Stimulated activated CD4-positive, alpha-beta T cell treated with anti-CD3 and anti-CD28 coated beads, Interleukin-2, amount 100 ng/mL, for 48 hours (primary cell): Measurements from ENCODE around the gene CACNA1G.

Source experiments
- DNase-seq, 2 donors: peaks; one replicate each; pipeline ENCODE4 v3.0.0-alpha.2; 2020

Gene CACNA1G

DNA sequence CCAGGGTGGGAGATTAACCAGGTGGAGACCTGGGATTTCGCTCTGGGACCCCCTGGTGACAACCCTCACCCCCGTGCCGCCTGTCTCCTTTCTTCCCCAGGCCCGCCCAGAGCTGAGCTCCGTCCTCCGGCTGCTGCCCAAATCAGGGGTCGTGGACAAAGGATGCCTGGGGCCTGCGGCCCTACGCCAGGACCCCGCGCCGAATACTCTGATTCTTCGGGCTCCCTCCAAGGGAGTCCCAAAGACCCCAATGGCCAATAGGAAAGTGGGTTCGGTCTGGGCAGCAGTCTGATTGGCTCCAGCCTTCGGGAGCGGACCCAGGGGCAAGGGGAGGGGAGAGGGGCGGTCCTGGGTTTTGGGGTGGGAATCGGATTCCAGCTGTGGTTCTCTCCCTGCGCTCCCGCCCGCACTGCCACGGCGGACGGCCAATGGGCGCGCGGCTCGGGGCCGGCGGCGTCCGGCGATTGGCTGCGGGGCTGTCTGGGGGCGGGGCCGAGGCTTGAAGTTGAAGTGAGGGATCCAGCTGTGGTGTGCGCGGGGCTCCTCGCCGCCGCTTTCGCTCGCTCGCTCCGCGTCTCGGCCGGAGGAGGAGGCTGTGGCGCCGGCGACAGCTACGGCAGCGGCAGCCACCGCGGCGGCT is at the start of gene CACNA1G:
CACNA1G (plus strand) TSS at position 531 of the 640 bp plus-strand sequence. CDS start 745 bp downstream, outside the sequence.
- DNase-seq = peak; percentile 81 to 83

DNA sequence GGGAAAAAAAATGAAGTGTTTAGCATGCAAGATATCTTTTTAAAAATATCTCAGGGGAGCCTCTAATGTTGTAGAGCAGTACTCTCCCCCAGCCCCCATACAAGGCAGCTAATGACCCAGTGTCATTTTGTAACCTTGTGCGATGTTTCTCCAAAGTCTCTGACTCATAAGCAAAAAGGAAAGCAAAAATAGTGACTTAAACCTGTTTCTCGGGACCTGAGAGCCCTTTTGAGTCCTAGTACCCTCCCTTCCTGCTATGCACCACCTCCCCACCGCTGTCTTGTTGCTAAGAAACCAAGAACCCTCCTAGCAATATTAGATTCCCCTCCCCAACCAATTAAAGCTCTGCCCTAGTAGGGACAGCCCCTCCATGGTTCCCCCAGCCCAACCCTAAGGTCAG is 49.5 kb upstream of the CACNA1G start:
- DNase-seq = peak in 1 of 2 donors; percentile 33

DNA sequence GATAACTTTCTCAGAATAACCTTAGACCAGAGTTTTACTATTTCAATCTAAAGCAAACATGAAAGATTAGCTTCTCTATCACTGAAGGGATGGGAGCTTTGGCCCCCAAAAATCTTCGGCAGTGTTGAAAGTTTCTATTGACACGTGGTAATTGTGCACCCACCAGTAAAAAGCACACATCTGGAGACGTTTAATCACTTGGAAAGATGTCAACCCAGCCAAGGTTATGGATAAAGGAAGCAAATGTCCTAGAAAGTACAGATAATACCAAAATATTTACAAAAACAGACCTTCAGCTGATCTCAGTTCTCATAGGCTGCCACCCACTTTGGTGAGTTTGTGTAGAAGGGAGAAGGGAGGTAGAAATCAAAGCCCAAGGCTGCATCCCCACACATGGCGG is 47.0 kb upstream of the CACNA1G start:
- no peak for DNase-seq

DNA sequence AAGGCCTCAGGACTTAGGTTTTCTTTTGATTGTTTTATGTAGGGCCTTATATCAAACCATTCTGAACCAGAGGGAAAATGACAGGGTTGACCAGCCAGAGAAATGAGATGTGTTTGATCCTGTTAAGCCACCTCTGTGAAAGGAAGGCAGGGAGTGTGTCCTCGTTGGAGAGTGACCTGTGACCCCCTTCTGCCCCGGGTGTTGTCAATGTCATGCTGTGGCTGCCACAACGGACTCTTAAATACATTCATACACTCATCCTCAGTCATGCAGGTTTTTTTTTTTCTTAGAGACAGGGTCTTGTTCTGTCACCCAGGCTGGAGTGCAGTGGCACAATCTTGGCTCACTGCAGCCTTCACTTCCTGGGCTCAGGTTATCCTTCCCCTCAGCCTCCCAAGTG is 46.1 kb upstream of the CACNA1G start:
- no peak for DNase-seq

DNA sequence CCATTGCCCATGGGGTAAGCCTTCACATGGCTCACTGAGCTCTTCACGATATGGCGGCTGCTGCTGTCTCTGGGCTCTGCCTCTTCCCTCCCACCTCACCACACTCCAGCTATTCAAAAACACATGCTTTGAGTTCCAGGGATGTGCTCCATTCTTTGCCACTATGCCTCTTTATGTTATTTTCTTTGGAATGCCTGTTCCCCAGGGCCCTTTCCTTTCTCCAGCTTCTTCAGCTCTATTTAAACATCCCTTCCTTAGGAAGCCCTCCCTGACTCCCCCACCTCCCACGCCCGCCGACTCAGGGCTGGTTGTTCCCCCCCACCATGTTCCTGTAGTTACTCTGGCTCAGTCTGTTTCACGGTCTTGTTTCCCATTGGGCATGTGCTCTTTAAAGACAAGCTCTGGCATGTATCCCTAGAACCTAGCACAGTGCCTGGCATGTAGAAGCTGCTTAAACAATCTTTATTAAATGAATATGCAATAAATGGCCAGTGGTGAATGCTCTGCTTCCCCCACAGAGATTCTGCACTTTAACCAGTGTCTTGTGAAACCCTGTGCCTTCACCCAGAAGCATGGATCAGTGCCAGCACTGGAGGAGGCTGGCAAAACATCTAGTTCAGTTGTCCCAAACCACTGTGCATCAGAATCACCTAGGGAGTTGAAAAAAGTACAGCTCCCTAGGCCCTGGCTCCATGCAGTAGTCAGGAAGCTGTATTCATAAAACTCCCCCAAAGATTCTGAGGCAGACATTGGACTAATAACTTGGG is 45.4 kb upstream of the CACNA1G start:
- no peak for DNase-seq

DNA sequence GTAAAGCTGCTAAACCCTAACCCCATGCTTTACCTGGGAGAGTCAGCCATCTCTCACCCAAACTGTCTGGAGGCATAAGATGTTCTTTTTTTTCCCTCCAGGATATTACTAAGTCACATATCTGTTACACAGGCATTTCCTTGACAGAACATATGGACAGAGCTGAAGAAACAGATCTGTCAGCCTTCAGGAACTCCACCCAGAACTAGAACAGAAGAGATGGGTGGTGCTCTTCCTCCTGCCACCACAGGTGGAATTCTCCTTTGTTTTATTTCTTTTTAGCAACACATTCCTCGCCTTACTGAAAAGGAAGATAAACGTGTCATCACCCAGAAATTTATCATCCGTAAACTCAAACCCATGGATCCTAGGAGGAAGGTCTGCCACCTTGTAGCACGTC is 43.5 kb upstream of the CACNA1G start:
- no peak for DNase-seq

DNA sequence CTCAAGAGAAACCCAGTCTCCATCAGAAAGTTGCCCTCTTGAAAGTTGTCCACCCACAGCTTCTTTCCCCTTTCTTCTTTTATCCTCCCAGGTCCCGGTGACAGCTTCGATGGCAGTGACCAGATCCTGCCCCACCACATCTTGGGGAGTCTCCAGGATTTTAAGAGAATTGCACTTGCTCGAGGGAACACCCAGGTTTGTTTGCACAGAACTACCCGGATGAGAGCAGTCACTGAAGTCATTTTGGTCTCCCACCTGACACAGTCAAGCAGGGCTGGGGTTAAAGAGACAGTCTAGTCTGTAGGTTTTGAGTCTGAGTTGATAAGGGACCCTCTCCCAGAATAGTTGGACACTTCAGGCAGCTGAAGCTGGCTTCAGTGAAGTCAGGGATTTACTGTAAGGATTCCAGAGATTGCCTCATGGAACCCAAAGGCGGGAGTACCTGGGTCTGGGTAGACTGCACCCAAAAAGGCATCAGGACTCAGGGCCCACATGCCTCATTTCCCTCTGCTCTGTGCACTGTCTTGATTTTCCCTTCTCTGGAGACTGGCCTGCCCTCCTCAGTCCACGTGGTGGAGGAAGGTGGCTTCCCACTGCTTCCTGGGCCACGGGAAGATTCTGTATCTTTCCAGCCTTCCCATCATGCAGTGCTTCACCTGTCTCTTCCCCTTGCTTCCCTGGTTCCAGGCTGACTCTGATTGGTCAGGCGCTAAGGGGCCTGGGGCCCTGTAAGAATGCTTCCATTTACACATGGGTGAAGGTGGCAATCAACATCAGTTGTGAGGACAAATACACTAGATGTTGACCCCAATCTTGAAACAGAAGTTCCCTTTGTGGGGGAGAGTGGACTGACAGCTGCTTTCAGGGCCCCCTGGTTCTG is 42.8 kb upstream of the CACNA1G start:
- DNase-seq = no peak

DNA sequence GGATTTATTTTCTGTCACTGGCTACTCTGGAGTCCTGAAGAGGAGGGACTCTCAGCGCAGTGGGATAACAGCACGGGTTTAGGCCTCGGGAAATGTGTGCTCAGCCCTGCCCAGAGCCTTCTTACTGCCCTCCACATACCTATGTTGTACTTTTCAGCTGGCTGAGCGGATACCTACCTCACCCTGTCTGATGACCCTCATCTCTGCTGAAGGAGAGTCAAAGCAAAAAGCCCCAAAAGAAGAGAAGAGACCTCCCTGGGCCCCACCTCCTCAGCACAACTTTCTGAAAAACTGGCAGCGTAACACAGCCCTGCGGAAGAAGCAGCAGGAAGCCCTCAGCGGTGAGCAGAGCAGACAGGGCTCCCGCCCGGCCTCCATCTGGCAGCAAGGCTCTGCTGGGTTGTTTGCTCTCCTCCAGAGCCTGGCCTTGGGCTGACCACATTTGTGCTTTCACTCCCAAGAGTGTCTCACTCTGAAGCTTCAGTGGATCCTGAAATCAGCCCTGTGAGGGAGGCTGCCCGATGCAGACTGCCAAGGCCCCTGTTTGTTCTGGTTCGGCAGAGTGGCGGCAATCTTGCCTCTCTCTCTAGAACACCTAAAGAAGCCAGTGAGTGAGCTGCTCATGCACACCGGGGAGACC is 42.0 kb upstream of the CACNA1G start:
- DNase-seq = no peak

DNA sequence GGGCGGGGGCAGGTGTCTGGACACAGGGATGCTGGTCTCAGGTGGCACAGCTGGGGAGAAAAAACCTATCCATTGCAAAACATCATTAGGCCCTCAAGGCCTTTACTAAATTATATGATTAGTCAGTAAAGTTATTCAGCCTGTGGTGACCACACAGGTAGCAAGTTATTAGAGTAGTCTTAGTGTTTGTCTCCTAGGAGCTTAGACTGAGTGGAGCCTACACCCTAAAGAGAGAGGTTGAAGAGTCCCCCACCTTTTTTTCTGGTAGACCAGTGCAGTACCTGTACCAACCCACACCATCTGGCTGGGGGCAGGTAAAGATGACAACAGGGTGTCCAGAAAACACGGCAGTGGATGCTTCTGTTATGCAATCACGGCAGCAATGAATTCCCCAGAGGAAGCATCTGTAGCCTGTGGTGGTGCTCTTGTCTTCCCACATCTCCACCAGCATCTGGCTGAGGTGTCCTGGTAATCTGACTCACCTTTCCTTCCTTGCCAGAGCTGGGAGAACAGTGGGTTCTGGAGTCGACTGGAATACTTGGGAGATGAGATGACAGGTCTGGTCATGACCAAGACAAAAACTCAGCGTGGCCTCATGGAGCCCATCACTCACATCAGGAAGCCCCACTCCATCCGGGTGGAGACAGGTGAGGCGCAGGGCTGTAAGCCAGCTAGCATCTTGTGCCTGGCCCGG is 41.2 kb upstream of the CACNA1G start:
- no peak for DNase-seq

DNA sequence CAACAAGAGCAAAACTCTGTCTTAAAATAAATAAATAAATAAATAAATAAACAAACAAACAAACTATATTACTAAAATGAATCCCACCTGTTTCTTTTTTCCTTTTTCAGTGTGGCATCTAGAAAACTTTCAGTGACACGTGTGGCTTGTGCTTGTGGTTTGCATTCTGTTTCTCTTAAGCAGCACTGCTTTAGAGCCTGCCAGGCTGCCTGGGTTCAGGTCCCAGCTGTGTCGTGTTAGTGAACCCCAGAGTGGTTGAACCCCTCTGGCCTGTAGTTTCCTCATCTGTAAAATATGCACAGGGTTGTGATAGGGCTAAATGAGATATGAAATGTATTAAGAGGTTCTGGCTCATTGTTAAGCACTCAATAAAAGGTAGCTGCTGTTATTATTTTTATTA is 40.0 kb upstream of the CACNA1G start:
- DNase-seq = no peak

DNA sequence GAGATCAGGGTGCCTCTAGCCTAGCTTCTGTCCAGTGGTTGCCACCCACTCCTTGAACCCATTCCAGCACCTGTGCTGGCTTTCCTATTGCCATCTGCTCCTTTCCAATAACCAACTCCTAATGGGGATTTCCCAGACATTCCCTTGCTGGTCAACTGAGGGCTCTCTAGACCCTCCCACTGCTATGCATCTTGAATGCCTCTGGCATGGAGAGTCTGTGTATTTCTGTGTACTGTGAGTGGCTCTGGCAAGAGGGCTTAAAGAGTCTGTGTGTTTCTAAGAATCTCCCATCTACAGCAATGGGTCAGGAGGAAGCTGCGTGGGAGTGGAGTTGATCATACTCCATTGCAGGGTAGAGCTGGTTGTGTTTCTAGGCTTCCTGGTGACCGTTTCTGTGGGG is 39.0 kb upstream of the CACNA1G start:
- DNase-seq = no peak

DNA sequence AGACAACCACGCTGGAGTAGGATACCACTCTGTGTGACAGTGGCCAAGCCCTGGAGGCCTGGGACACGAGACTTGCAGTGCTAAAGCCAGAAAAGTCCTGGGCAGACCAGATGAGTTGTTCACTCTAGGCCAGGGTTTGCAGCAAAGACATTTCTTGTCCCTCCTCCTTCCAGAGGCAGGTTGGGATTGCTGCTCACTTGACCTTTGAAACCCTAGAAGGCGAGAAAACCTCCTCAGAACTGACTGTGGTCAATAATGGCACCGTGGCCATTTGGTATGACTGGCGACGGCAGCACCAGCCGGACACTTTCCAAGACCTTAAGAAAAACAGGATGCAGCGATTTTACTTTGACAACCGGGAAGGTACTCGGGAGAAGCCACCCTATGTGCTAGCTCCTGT is 37.7 kb upstream of the CACNA1G start:
- DNase-seq = no peak

DNA sequence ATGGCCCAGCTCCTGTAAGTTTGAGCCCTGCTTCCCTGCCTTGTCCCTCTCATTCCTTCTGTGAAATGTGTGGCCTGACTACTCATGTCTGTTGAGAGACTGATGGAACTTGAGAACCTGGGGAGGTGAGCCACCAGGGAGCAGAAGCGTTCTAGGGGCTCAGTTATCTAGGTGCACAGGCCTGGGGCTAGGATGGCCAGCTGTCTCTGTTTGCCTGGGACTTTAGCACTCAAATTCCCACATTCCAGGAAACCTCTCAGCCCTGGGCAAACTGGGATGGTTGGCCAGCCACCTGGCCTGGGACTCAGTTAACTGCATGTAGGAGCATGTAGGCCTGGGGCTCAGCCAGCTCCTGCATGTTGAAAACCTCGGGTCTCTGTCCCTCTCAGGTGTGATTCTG is 37.3 kb upstream of the CACNA1G start:
- no peak for DNase-seq

DNA sequence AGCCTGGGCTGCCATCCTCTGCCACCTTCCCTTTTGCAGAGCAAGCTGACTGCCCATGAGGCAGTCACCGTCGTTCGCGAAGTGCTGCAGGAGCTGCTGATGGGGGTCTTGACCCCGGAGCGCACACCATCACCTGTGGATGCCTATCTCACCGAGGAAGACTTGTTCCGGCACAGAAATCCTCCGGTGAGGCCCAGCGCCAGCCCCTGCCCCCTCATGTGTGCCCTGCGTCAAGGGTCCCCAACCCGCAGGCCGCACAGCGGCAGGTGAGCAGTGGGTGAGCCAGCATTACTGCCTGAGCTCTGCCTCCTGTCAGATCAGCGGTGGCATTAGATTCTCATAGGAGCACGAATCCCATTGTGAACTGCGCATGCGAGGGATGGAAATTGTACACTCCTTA is 35.7 kb upstream of the CACNA1G start:
- no peak for DNase-seq

DNA sequence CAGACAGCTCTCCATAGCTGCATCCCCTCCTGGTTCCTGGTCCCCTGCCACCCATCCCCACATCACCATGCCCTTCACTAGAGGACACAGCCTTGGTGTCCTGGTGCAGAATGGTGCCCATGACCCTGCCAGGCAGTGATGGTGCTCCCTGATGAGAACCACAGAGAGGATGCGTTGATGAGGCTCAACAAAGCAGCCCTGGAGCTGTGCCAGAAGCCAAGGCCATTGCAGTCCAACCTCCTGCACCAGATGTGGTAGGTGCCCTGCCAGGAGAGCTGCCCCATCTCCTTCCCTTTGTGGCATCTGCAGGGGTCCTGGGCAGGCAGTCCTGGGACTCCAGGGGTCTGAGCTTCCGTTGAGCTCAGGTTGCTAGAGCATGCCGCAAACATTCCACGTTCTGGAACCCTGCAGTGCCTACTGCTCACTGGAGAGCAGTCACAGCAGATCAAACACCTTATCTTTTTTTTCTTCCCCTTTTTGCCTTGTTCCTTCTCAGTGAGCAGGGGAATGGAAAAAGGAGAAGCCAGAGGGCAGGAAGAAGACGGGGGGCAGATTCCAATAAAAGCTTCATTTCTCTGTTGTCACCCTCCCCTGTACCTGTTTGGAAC is 33.3 kb upstream of the CACNA1G start:
- no peak for DNase-seq

DNA sequence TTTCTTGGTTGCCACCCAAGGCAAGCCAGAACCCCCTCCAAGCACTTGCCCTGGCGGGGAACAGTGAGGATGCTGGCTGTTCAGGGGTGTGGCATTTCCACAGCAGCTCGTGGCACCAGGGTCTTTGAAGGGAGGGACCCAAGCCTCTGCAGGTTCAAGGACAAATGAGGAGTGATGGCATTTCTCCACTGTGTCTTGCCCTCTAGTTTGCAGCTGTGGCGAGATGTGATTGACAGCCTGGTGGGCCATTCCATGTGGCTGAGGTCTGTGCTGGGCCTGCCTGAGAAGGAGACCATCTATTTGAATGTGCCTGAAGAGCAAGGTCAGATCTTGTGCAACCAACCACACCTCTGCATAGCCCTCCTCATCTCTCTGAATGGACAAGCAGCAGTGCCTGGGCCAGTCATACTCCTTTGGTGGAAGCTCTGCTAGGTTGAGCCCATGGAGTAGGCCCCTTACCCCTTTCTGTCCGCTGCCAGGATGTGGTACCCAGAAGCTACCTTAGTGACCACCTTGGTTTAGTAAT is 32.5 kb upstream of the CACNA1G start:
- no peak for DNase-seq

DNA sequence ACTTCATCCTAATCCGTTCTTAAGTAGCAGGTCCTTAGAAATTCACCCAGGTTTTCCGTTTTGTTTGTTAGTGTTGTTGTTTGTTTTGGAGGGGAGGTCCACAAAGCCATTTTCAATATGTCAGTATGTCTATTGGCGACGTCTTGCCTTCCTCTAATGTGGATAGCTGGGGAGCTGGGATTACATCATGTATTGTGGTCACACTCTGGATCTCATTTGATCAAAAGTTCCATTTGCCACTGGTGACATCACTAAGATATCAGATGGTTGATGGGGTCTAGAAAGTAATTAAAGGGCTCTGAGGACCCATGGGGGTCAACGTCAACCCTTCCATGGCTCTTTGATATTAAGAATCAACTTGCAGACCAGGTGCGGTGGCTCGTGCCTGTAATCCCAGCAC is 30.7 kb upstream of the CACNA1G start:
- DNase-seq = no peak

DNA sequence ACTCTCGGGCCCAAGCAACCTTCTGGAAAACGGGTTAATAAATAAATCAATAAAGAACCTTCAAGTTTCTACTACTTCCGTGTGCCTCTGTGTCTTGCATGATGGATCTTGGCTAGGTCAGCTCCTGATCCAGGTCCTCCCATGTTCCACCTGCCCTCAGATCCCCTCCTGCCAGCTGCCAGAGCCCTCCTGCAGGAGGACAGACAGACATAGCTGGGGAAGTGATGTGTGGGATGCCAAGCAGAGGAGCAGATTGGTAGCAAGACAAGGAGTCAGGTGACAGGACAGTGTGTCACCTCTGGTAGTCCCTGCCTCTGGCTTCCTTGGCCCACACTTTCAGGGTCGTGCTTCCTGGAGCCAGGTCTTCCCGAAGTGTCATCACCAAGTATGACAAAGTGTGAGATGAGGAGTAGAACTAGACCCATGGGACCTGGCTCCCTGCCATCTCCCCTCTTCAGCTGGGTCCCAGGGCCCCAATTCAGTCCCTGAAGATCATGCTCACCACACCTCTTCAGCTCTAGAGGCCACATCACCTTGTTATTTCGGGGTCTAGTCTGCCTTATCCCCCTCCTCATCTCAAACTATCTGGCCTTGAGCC is 29.0 kb upstream of the CACNA1G start:
- DNase-seq = no peak

DNA sequence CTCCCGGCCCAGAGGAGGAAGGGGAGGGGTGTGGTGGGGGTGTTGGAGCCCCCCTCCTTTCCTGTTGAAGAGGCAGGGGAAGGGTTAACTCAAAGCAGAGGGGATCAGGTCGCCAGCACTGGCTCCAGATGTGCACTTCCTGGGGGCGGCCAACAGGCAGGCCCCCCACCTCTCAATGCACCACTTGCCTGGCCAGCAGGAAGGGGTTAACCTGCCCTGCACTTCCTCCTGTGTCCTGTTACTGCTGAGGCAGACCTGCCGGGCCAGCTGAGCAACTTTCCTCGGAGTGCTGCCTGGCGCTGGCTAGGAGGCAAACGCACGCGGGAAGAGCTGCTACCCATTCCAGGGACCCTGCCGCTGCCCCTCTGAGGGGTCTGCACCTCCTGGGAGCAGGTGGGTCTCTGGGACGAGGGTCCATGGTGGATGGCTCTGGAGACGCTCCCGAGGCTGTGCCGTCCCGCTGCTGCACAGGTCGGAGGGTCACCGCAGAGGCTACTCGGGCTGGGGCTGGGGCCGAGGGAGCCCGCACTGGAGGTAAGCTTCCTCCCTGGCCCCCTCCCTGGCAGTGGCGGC is 28.0 kb upstream of the CACNA1G start, which contains the start of gene EPN3:
EPN3 (plus strand) TSS at position 284 of the 573 bp plus-strand sequence. CDS start 3,822 bp downstream, outside the sequence.
- DNase-seq = no peak

DNA sequence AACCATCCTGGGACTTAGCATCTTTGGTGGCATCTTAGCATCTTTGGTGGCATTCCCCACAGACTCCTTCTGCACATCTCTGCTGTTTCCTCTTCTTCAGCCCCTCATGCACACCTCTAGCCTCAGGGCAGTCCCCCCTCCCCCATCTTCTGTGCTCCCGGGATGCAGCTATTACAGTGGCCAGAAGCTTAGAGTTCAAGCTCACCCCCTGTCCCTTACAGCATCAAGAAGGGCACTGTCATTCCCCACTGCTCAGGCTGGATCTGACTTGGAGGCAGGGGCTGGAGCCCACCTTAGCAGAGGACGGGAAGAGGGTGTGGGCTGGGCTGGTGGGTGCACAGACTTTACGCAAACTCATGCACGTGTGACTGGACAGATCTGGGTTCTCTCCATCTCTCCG is 27.3 kb upstream of the CACNA1G start:
- no peak for DNase-seq

DNA sequence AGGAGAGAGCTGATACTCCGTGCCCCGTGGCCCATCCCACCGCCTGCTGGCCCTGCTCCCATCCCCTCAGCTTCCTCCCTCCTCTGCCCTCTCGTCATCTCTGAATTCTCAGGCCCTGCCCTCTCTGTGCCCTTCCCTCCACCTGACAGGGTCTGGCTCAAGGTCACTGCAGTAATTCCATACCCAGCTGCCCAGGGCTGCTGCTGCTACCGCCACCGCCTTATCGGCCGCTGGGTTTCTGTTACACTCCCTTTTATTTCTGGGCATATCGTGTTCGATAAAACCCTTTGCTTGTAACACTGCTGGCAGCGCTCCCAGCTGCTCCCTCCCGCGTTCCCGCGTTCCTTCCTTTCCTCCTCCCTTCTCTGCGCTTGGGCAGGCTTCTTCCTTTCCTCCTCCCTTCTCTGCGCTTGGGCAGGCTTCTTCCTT is 26.8 kb upstream of the CACNA1G start:
- DNase-seq = no peak
